ENCODE measurements around the gene HELT. TPM values are rescaled to one million over a fixed set of nuclear protein-coding genes. Genes with fewer than 3 reads are reported as not detected.
"Not testable (repeated sequence)": the region's sequence is repeated elsewhere in the genome, so short reads cannot be mapped to it uniquely, and the experiment has no call there.

Gene HELT
- total RNA-seq, 2 donors from 2014 or later = not detected

- H3K27ac ChIP-seq = no peak overlapping the region
- TF ChIP-seq CTCF (IDR thresholded peaks at IDR 0.05) (no peak), POLR2A (IDR thresholded peaks at IDR 0.05) (no peak), POLR2AphosphoS5 (IDR thresholded peaks at IDR 0.05) (no peak)
- intact Hi-C loops (cut with DNase I) = loop anchor here (2.0 to 5.0 kb wide), 2 partner anchors 56 to 92 kb away; no protein-coding TSS in a partner anchor
- H3K4me1 ChIP-seq (replicated peaks) = no peaks in the 10 kb centered on the region
- DNase-seq (ENCODE audit: low spot score) = no peak
- H3K4me3 ChIP-seq = no peak overlapping the region
- no peaks in the 10 kb centered on the region for H3K27me3 ChIP-seq (replicated peaks; ENCODE audit: insufficient read depth)
- WGBS = 88% methylated on average over 5 of the region's 5 CpGs
- no peaks in the 10 kb centered on the region for H3K36me3 ChIP-seq
- no peaks in the 10 kb centered on the region for H3K9me3 ChIP-seq
Measured at GRCh38 chr4:185040523-185040922, 22.2 kb downstream of the HELT start.

GRCh38 chr4:185050286-185050685 is 32.0 kb downstream of the HELT start:
- H3K4me3 ChIP-seq; DNase-seq (ENCODE audit: low spot score); H3K4me1 ChIP-seq (replicated peaks); H3K27ac ChIP-seq; H3K9me3 ChIP-seq; intact Hi-C loops (cut with DNase I); H3K36me3 ChIP-seq; H3K27me3 ChIP-seq (replicated peaks; ENCODE audit: insufficient read depth): not testable (repeated sequence)
- WGBS = 42% methylated on average over 6 of the region's 6 CpGs

GRCh38 chr4:185051283-185051682 is 33.0 kb downstream of the HELT start:
- H3K4me1 ChIP-seq (replicated peaks); H3K4me3 ChIP-seq; H3K9me3 ChIP-seq; H3K36me3 ChIP-seq; DNase-seq (ENCODE audit: low spot score); H3K27me3 ChIP-seq (replicated peaks; ENCODE audit: insufficient read depth); H3K27ac ChIP-seq; intact Hi-C loops (cut with DNase I): not testable (repeated sequence)
- WGBS = 97% methylated on average over 5 of the region's 5 CpGs

GRCh38 chr4:185053746-185054145 is 35.5 kb downstream of the HELT start:
- intact Hi-C loops (cut with DNase I) = no loop called here
- no peak overlapping the region for H3K27ac ChIP-seq
- WGBS = 97% methylated on average over 14 of the region's 14 CpGs

GRCh38 chr4:185054272-185054671 is 36.0 kb downstream of the HELT start:
- Histone ChIP-seq H3K9me3 (no peaks in the 10 kb centered on the region), H3K27ac (no peak overlapping the region), H3K27me3 (replicated peaks; ENCODE audit: insufficient read depth) (no peaks in the 10 kb centered on the region), H3K4me3 (no peak overlapping the region), H3K36me3 (no peaks in the 10 kb centered on the region), H3K4me1 (replicated peaks) (no peaks in the 10 kb centered on the region)
- no peak for TF ChIP-seq POLR2AphosphoS5 (IDR thresholded peaks at IDR 0.05)
- intact Hi-C loops (cut with DNase I) = no loop called here
- WGBS = 82% methylated on average over 5 of the region's 5 CpGs
- DNase-seq (ENCODE audit: low spot score) = no peak

More at GRCh38 chr4:185053746-185054145, 35.5 kb downstream of the HELT start:
- Histone ChIP-seq H3K4me1 (replicated peaks) (no peaks in the 10 kb centered on the region), H3K27me3 (replicated peaks; ENCODE audit: insufficient read depth) (no peaks in the 10 kb centered on the region), H3K4me3 (no peak overlapping the region), H3K36me3 (no peaks in the 10 kb centered on the region), H3K9me3 (no peaks in the 10 kb centered on the region)
- no peak for DNase-seq (ENCODE audit: low spot score)
- TF ChIP-seq POLR2A (IDR thresholded peaks at IDR 0.05) (no peak), CTCF (IDR thresholded peaks at IDR 0.05) (no peak)

- TF ChIP-seq POLR2A (IDR thresholded peaks at IDR 0.05) = no peak
- TF ChIP-seq POLR2AphosphoS5 (IDR thresholded peaks at IDR 0.05) = no peak
- TF ChIP-seq CTCF (IDR thresholded peaks at IDR 0.05) = no peak
- DNase-seq (ENCODE audit: low spot score) = no peak
- Histone ChIP-seq H3K27ac (no peak overlapping the region), H3K9me3 (no peaks in the 10 kb centered on the region), H3K36me3 (no peaks in the 10 kb centered on the region), H3K4me3 (no peak overlapping the region), H3K27me3 (replicated peaks; ENCODE audit: insufficient read depth) (no peaks in the 10 kb centered on the region), H3K4me1 (replicated peaks) (no peaks in the 10 kb centered on the region)
- 72% methylated on average over 7 of the region's 7 CpGs for WGBS
- intact Hi-C loops (cut with DNase I) = no loop called here
Measured at GRCh38 chr4:185054886-185055285, 36.6 kb downstream of the HELT start.
